GM23248 (cell line): ENCODE data around the gene PALD1.

ENCODE experiments used
- EZH2 ChIP-seq: fragments of 200-600 bp; sonication (generic); IDR thresholded peaks from 2 replicates; pipeline ENCODE4 v1.6.1; 2018; ENCODE audit warnings: antibody characterized with exemption, mild to moderate bottlenecking; ENCODE audit not compliant: insufficient read depth, poor library complexity, severe bottlenecking
- EZH2phosphoT487 ChIP-seq: fragments of 200-600 bp; sonication (generic); IDR thresholded peaks from 2 replicates; pipeline ENCODE4 v1.6.1; 2018; ENCODE audit warnings: antibody characterized with exemption, moderate library complexity, mild to moderate bottlenecking, low read depth; ENCODE audit not compliant: insufficient read depth

- TF ChIP-seq EZH2phosphoT487 (no peak), EZH2 (no peak)
Observed at GRCh38 chr10:70549962-70550458, 71.4 kb downstream of the PALD1 start.
